KMS-11 (cell line): ENCODE data around the gene UNC13A.
A peak's percentile ranks its signal among the peaks of the same experiment; 100 is the strongest.

Experiments
- H2AFZ ChIP-seq: fragments of 200-600 bp; sonication (generic); 2 replicates; pipeline ENCODE4 v1.6.1; 2016; ENCODE audit warnings: antibody characterized with exemption, mixed run types, low read depth
- H3K27ac ChIP-seq: fragments of 200-600 bp; sonication (generic); 2 replicates; pipeline ENCODE4 v1.6.1; 2016; ENCODE audit warnings: mild to moderate bottlenecking, mixed run types
- H3K27me3 ChIP-seq: fragments of 200-600 bp; sonication (generic); 2 replicates; pipeline ENCODE4 v1.6.1; 2017; ENCODE audit warnings: mild to moderate bottlenecking, low read depth, mixed run types, moderate library complexity; ENCODE audit not compliant: insufficient read depth
- H3K36me3 ChIP-seq: fragments of 200-600 bp; sonication (generic); 2 replicates; pipeline ENCODE4 v1.6.1; 2017; ENCODE audit warnings: mild to moderate bottlenecking, mixed run types; ENCODE audit not compliant: insufficient read depth
- H3K4me1 ChIP-seq: fragments of 200-600 bp; sonication (generic); 2 replicates; pipeline ENCODE4 v1.6.1; 2016; ENCODE audit warnings: mild to moderate bottlenecking, low read depth, mixed run types; ENCODE audit not compliant: poor library complexity, severe bottlenecking
- H3K4me2 ChIP-seq: fragments of 200-600 bp; sonication (generic); 2 replicates; pipeline ENCODE4 v1.7.0; 2016; ENCODE audit warnings: mild to moderate bottlenecking, mixed run types
- H3K4me3 ChIP-seq: fragments of 200-600 bp; sonication (generic); IDR thresholded peaks from 2 replicates; pipeline ENCODE4 v1.6.1; 2017; ENCODE audit warnings: low read depth, low read length, mixed read lengths; ENCODE audit not compliant: insufficient read depth
- H3K79me2 ChIP-seq: fragments of 200-600 bp; sonication (generic); 2 replicates; pipeline ENCODE4 v1.6.1; 2016; ENCODE audit warnings: low read depth, mixed run types; ENCODE audit not compliant: insufficient read depth
- H3K9ac ChIP-seq: fragments of 200-600 bp; sonication (generic); 2 replicates; pipeline ENCODE4 v1.6.1; 2016; ENCODE audit warnings: mild to moderate bottlenecking, mixed run types
- H4K20me1 ChIP-seq: fragments of 200-600 bp; sonication (generic); 2 replicates; pipeline ENCODE4 v1.6.1; 2016; ENCODE audit warnings: mild to moderate bottlenecking, mixed run types; ENCODE audit not compliant: insufficient read depth
- CTCF ChIP-seq: fragments of 200-600 bp; sonication (generic); conservative IDR thresholded peaks from 2 replicates; pipeline ENCODE4 v1.6.1; 2017; ENCODE audit warnings: low read depth, mild to moderate bottlenecking, antibody characterized with exemption, low read length, moderate library complexity, mixed read lengths

Gene UNC13A

GRCh38 chr19:17718550-17718946 is 30.4 kb upstream of the UNC13A start:
- H3K4me1 ChIP-seq = peaks cover 16% of the 10 kb centered on the region
- no peaks in the 10 kb centered on the region for H4K20me1 ChIP-seq
- peak overlapping the region; percentile 96 for H3K4me2 ChIP-seq
- no peak for TF ChIP-seq CTCF
- H3K36me3 ChIP-seq = no peaks in the 10 kb centered on the region
- peak overlapping the region; percentile 62; the same call in 1 of the 2 replicates for H3K9ac ChIP-seq
- peak overlapping the region; percentile 98 for H2AFZ ChIP-seq
- H3K79me2 ChIP-seq = peaks cover 14% of the 10 kb centered on the region; the same call in 1 of the 2 replicates
- H3K4me3 ChIP-seq = no peak overlapping the region
- H3K27me3 ChIP-seq = no peaks in the 10 kb centered on the region
- H3K27ac ChIP-seq = 0 out of 2 replicates have a peak overlapping the region, but pooled peaks have one; percentile 20

DNA sequence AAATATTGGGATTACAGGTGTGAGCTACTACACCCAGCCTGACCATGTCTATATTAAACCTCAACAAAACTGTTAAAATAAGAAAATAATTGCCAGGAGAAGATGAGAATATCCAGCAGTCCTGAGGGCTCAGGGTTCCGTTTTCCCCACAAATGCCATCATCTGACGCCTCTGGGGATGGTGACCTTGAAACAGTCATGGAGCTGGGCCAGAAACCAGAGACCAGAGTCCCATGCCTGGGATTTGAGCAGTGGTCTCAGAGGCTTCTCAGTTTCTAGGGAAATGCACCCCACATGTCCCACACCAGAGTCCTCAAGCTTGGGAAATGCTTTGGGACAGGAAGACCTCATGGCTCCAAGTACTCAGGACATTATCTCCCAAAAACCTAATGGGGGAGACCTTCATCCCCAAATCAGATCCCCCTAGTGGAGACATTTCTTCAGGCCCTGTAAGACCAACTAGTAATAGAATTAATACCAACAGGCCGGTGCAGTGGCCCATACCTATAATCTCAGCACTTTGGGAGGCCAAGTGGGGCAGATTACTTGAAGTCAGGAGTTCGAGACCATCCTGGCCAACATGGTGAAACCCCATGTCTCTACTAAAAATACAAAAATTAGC is 28.3 kb upstream of the UNC13A start:
- peaks cover 14% of the 10 kb centered on the region; the same call in 1 of the 2 replicates for H3K79me2 ChIP-seq
- no peaks in the 10 kb centered on the region for H4K20me1 ChIP-seq
- H3K36me3 ChIP-seq = no peaks in the 10 kb centered on the region
- H3K4me2 ChIP-seq = no peak overlapping the region
- H3K4me3 ChIP-seq = no peak overlapping the region
- no peak overlapping the region for H3K27ac ChIP-seq
- H3K9ac ChIP-seq = no peak overlapping the region
- peaks cover 16% of the 10 kb centered on the region for H3K4me1 ChIP-seq
- no peak overlapping the region for H2AFZ ChIP-seq
- peaks cover 6% of the 10 kb centered on the region; the same call in 1 of the 2 replicates for H3K27me3 ChIP-seq
- TF ChIP-seq CTCF = 0 out of 2 replicates have a peak, but pooled peaks have one; percentile 24

DNA sequence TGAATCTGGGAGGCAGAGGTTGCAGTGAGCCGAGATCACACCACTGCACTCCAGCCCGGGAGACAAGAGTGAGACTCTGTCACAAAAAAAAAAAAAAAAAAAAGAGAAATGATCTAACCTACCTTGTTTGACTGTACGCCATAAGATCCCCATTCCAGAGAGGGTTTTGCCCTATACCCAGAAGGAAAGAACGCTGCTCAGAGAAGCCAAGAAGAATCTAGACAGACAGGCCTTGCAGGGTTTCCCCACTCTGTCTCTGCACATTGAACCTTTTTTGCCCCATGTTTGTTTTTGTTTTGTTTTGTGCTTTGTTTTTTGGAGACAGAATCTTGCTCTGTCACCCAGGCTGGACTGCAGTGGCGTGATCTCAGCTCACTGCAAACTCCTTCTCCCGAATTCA is 23.7 kb upstream of the UNC13A start:
- H3K27ac ChIP-seq = no peak overlapping the region
- no peaks in the 10 kb centered on the region for H3K79me2 ChIP-seq
- H3K4me2 ChIP-seq = no peak overlapping the region
- no peaks in the 10 kb centered on the region for H3K4me1 ChIP-seq
- H4K20me1 ChIP-seq = no peaks in the 10 kb centered on the region
- no peak overlapping the region for H2AFZ ChIP-seq
- no peak overlapping the region for H3K4me3 ChIP-seq
- H3K36me3 ChIP-seq = no peaks in the 10 kb centered on the region
- no peak for TF ChIP-seq CTCF
- no peak overlapping the region for H3K9ac ChIP-seq
- peaks cover 15% of the 10 kb centered on the region; the same call in 1 of the 2 replicates for H3K27me3 ChIP-seq

DNA sequence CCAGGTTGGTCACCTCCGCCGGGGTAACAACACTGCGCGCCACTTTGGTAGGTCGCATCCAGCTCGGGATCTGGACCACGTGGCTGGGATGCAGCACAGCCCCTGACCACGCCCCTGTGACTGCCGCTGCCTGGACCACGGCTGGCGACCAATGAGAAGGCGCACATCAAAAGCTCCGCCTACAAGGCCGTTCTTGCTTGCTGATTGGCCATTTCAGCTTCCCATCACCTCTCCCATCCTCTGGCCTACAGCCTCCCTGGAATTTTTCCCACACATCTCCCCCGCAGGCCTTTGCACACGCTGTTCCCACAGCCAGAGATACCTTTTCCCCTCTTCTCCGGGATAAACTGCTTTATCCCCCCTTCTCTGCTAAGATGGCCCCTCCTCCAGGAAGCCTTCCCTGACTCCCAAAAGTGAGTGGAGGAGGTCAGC is 18.6 kb upstream of the UNC13A start:
- H3K27me3 ChIP-seq = peaks cover 19% of the 10 kb centered on the region; the same call in 1 of the 2 replicates
- no peak for TF ChIP-seq CTCF
- no peak overlapping the region for H2AFZ ChIP-seq
- H3K4me2 ChIP-seq = no peak overlapping the region
- H3K79me2 ChIP-seq = no peaks in the 10 kb centered on the region
- H3K36me3 ChIP-seq = no peaks in the 10 kb centered on the region
- no peaks in the 10 kb centered on the region for H3K4me1 ChIP-seq
- H4K20me1 ChIP-seq = no peaks in the 10 kb centered on the region
- H3K4me3 ChIP-seq = no peak overlapping the region
- no peak overlapping the region for H3K27ac ChIP-seq
- no peak overlapping the region for H3K9ac ChIP-seq
